NCI-H2081 (cell line): ENCODE data around the gene MAP3K7.

ENCODE experiments used
- DNase-seq, 2 experiments: peaks; one replicate each; lab custom pipeline; 2025; lab: John Stamatoyannopoulos, UW

Gene MAP3K7

GRCh38 chr6:90484385-90484784, 102.5 kb downstream of the MAP3K7 start:
- DNase-seq = no peak

- no peak for DNase-seq
Observed at GRCh38 chr6:90483956-90484355, 102.9 kb downstream of the MAP3K7 start.

- no peak for DNase-seq
Observed at GRCh38 chr6:90483116-90483839, 103.6 kb downstream of the MAP3K7 start.

- DNase-seq = no peak
Observed at GRCh38 chr6:90480666-90481065, 106.2 kb downstream of the MAP3K7 start.

- no peak for DNase-seq
Observed at GRCh38 chr6:90479603-90479926, 107.3 kb downstream of the MAP3K7 start.

GRCh38 chr6:90478789-90479602, 107.9 kb downstream of the MAP3K7 start:
- DNase-seq = peak; percentile 77 to 79

- DNase-seq = no peak
Observed at GRCh38 chr6:90478278-90478677, 108.6 kb downstream of the MAP3K7 start.

- no peak for DNase-seq
Observed at GRCh38 chr6:90477366-90477765, 109.5 kb downstream of the MAP3K7 start.

GRCh38 chr6:90472716-90473115, 114.2 kb downstream of the MAP3K7 start:
- no peak for DNase-seq

GRCh38 chr6:90471263-90471662, 115.6 kb downstream of the MAP3K7 start:
- no peak for DNase-seq

- no peak for DNase-seq
Observed at GRCh38 chr6:90469906-90470305, 117.0 kb downstream of the MAP3K7 start.

- no peak for DNase-seq
Observed at GRCh38 chr6:90468859-90469258, 118.0 kb downstream of the MAP3K7 start.

GRCh38 chr6:90468080-90468479, 118.8 kb downstream of the MAP3K7 start:
- no peak for DNase-seq

- no peak for DNase-seq
Observed at GRCh38 chr6:90467546-90467945, 119.3 kb downstream of the MAP3K7 start.

GRCh38 chr6:90466154-90466940, 120.5 kb downstream of the MAP3K7 start:
- DNase-seq = no peak

GRCh38 chr6:90465686-90466085, 121.2 kb downstream of the MAP3K7 start:
- no peak for DNase-seq

- no peak for DNase-seq
Observed at GRCh38 chr6:90464507-90464906, 122.4 kb downstream of the MAP3K7 start.

- DNase-seq = no peak
Observed at GRCh38 chr6:90463874-90464273, 123.0 kb downstream of the MAP3K7 start.
